SJCRH30 (cell line): ENCODE data around the gene EHHADH. TPM values are rescaled to one million over a fixed set of nuclear protein-coding genes. Genes with fewer than 3 reads are reported as not detected.

Experiments used
- DNase-seq, 2 experiments: peaks; one replicate each; pipeline ENCODE4 v3.0.0-alpha.2; 2015 to 2020
- H3K27ac ChIP-seq: fragments of 250-450 bp; sonication (Bioruptor Pico); 2 replicates; pipeline ENCODE4 v1.5.1; 2020; ENCODE audit warnings: mild to moderate bottlenecking, moderate library complexity
- H3K27me3 ChIP-seq: fragments of 250-450 bp; sonication (Bioruptor Pico); 2 replicates; pipeline ENCODE4 v1.5.1; 2020; ENCODE audit warnings: mild to moderate bottlenecking, moderate library complexity
- H3K36me3 ChIP-seq: fragments of 250-450 bp; sonication (Bioruptor Pico); 2 replicates; pipeline ENCODE4 v1.5.1; 2020; ENCODE audit warnings: mild to moderate bottlenecking, moderate library complexity
- H3K4me1 ChIP-seq: fragments of 250-450 bp; sonication (Bioruptor Pico); 2 replicates; pipeline ENCODE4 v1.5.1; 2020; ENCODE audit warnings: mild to moderate bottlenecking, moderate library complexity
- H3K4me3 ChIP-seq: fragments of 250-450 bp; sonication (Bioruptor Pico); 2 replicates; pipeline ENCODE4 v1.5.1; 2020; ENCODE audit warnings: mild to moderate bottlenecking, moderate library complexity
- H3K9me3 ChIP-seq: fragments of 250-450 bp; sonication (Bioruptor Pico); replicated peaks from 2 replicates; pipeline ENCODE4 v1.5.1; 2020; ENCODE audit warnings: mild to moderate bottlenecking, moderate library complexity
- total RNA-seq: library from RNA; depleted of rRNA; stranded (reverse); fragments of >200 nt; shearing (Covaris generic); gene quantifications from 2 replicates; pipeline ENCODE4 v1.2.3, GENCODE V29; 2014; rRNA removed

The EHHADH gene
- total RNA-seq, 1 experiment from 2014 or later, result 5.7 TPM

- H3K9me3 ChIP-seq, result no peaks in the 10 kb centered on the region
- H3K4me3 ChIP-seq, result peak overlapping the region; percentile 88
- no peaks in the 10 kb centered on the region for H3K27me3 ChIP-seq
- no peaks in the 10 kb centered on the region for H3K36me3 ChIP-seq
- peak in 1 of 2 experiments; percentile 21 for DNase-seq
- H3K27ac ChIP-seq, result peak overlapping the region; percentile 50; the same call in 1 of the 2 replicates
- peaks cover 8% of the 10 kb centered on the region; the same call in 1 of the 2 replicates for H3K4me1 ChIP-seq
Observed at GRCh38 chr3:185153171-185153771, 100.6 kb downstream of the EHHADH start.

GRCh38 chr3:185152410-185153170 is 101.3 kb downstream of the EHHADH start, which contains the start of gene C3orf70:
Gene C3orf70 (minus strand): TSS chr3:185153060. CDS start chr3:185152823, 237 bp downstream.
- DNase-seq, result peak; percentile 68 to 74
- peaks cover 8% of the 10 kb centered on the region; the same call in 1 of the 2 replicates for H3K4me1 ChIP-seq
- H3K27ac ChIP-seq, result peak within 1 kb of the TSS; percentile 75
- no peaks in the 10 kb centered on the region for H3K36me3 ChIP-seq
- H3K9me3 ChIP-seq, result no peaks in the 10 kb centered on the region
- H3K4me3 ChIP-seq, result peak within 1 kb of the TSS; percentile 88
- H3K27me3 ChIP-seq, result no peaks in the 10 kb centered on the region

- H3K4me3 ChIP-seq, result peak overlapping the region; percentile 88
- no peaks in the 10 kb centered on the region for H3K27me3 ChIP-seq
- H3K27ac ChIP-seq, result peak overlapping the region; percentile 75
- no peaks in the 10 kb centered on the region for H3K36me3 ChIP-seq
- DNase-seq, result no peak
- peaks cover 8% of the 10 kb centered on the region; the same call in 1 of the 2 replicates for H3K4me1 ChIP-seq
- no peaks in the 10 kb centered on the region for H3K9me3 ChIP-seq
Observed at GRCh38 chr3:185151964-185152409, 101.9 kb downstream of the EHHADH start.

GRCh38 chr3:185151101-185151963 is 102.5 kb downstream of the EHHADH start:
- H3K4me1 ChIP-seq, result peaks cover 8% of the 10 kb centered on the region; the same call in 1 of the 2 replicates
- peak overlapping the region; percentile 75 for H3K27ac ChIP-seq
- H3K4me3 ChIP-seq, result peak overlapping the region; percentile 88
- H3K36me3 ChIP-seq, result no peaks in the 10 kb centered on the region
- H3K27me3 ChIP-seq, result no peaks in the 10 kb centered on the region
- no peak for DNase-seq
- H3K9me3 ChIP-seq, result no peaks in the 10 kb centered on the region

GRCh38 chr3:185150561-185150960 is 103.3 kb downstream of the EHHADH start:
- Histone ChIP-seq H3K36me3 (no peaks in the 10 kb centered on the region), H3K9me3 (no peaks in the 10 kb centered on the region), H3K4me1 (peaks cover 8% of the 10 kb centered on the region; the same call in 1 of the 2 replicates), H3K27me3 (no peaks in the 10 kb centered on the region), H3K27ac (no peak overlapping the region), H3K4me3 (no peak overlapping the region)
- DNase-seq, result no peak

GRCh38 chr3:185149591-185149990 is 104.3 kb downstream of the EHHADH start:
- H3K27me3 ChIP-seq, result no peaks in the 10 kb centered on the region

GRCh38 chr3:185145511-185145910 is 108.3 kb downstream of the EHHADH start:
- Histone ChIP-seq H3K4me3 (no peak overlapping the region), H3K9me3 (no peaks in the 10 kb centered on the region), H3K27me3 (no peaks in the 10 kb centered on the region), H3K4me1 (no peaks in the 10 kb centered on the region), H3K27ac (no peak overlapping the region), H3K36me3 (no peaks in the 10 kb centered on the region)
- no peak for DNase-seq

More at GRCh38 chr3:185149591-185149990, 104.3 kb downstream of the EHHADH start:
- H3K4me3 ChIP-seq, result no peak overlapping the region
- peaks cover 8% of the 10 kb centered on the region; the same call in 1 of the 2 replicates for H3K4me1 ChIP-seq
- no peak for DNase-seq
- no peaks in the 10 kb centered on the region for H3K36me3 ChIP-seq
- no peak overlapping the region for H3K27ac ChIP-seq
- no peaks in the 10 kb centered on the region for H3K9me3 ChIP-seq

GRCh38 chr3:185144784-185145183 is 109.1 kb downstream of the EHHADH start:
- H3K36me3 ChIP-seq, result no peaks in the 10 kb centered on the region
- H3K9me3 ChIP-seq, result no peaks in the 10 kb centered on the region
- no peaks in the 10 kb centered on the region for H3K4me1 ChIP-seq
- no peak overlapping the region for H3K27ac ChIP-seq
- DNase-seq, result no peak
- H3K27me3 ChIP-seq, result no peaks in the 10 kb centered on the region
- H3K4me3 ChIP-seq, result no peak overlapping the region

Other genes starting within 250 kb of the EHHADH start
- gene C3orf70, start 101.0 kb downstream of the EHHADH start, total RNA-seq, result 11.7 and 11.8 TPM in 2 replicates
- gene MAP3K13, start 109.1 kb upstream of the EHHADH start, total RNA-seq, result 18.4 and 23.5 TPM in 2 replicates
- gene TMEM41A, start 245.0 kb upstream of the EHHADH start, total RNA-seq, result 17.6 and 17.9 TPM in 2 replicates